CD1c-positive myeloid dendritic cell (primary cell): ENCODE results near the gene ZSCAN4.
A peak's percentile ranks its signal among the peaks of the same experiment; 100 is the strongest.

Experiments
- DNase-seq: peaks from one replicate; pipeline ENCODE4 v3.0.0-alpha.2; 2016; ENCODE audit errors: extremely low spot score

Gene ZSCAN4

DNA sequence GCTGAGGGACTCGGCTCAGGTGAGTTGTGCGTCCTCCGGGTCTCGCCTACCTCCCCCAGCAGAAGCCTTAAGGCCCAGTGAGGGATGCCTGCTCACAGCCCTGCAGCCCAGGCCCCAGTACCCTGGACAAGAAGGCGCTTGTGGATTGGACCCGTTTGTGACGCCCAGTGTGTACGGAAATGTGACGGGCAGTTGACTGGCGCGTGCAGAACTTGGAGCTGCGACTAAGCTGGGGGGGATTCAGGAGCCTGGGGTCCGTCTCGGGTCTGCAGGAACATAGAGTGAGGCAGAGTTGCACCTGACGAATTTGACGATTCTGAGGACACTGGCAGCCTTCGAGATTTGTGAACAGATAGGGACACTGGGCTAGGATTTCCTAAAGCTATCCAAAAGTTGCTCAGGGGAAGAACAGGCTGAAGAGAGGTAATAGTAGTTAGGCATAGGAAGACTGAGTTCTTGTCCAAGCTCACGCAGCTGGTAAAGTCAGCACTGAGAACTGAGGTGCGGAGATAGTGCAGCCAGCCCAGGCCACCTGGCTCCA lies 13.6 kb downstream of the ZSCAN4 start:
- DNase-seq: no peak

- DNase-seq: no peak
Measured at GRCh38 chr19:57686727-57687126, 18.0 kb downstream of the ZSCAN4 start.

GRCh38 chr19:57687363-57688010 lies 18.8 kb downstream of the ZSCAN4 start:
- no peak for DNase-seq

DNA sequence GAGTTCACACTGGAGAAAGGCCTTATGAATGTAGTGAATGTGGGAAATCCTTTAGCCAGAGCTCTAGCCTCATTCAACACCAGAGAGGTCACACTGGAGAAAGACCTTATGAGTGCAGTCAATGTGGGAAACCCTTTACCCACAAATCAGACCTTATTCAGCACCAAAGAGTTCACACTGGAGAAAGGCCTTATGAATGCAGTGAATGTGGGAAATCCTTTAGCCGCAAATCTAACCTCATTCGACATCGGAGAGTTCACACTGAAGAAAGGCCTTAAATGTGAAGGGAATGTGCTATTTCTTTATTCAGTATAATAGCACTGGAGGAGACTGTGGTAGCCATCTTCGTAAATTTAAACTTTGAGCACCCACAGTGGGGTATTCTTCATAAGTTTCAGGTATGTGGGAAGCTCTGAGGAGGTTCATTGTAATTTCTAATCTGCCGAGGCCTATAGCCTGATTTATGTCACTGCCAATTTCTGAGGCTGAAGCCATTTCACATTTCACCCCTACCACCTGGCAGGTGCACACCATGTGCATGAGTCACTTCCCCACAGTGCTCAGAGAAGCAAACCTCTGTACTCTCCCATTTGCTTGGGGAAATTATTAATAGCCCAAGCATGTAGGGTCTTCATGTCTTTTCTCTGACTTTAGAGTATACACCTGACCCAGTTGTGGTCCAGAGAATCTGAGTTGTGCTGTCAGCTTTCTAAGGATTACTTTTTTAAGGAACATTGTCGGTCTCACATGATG lies 19.5 kb downstream of the ZSCAN4 start:
- DNase-seq: no peak

DNA sequence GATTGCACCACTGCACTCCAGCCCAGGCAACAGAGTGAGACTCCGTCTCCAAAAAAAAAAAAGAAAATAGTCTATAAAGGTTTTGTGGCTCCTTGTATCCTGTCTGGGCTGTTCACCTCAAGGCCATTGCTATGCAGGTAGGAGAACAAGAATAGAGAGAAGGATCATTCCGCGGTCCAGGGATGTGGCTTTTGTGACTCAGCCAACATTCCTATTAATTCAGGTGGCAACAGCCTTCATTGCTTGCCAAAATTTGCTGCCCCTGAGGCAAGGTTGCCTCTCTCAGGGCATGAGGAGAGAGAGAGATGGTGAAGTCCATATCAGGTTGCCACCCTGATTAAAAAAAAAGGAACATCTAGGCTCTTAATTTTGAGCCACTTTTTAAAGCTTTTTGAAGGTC lies 21.0 kb downstream of the ZSCAN4 start:
- no peak for DNase-seq

- no peak for DNase-seq
Measured at GRCh38 chr19:57701625-57702024, 32.9 kb downstream of the ZSCAN4 start.

DNA sequence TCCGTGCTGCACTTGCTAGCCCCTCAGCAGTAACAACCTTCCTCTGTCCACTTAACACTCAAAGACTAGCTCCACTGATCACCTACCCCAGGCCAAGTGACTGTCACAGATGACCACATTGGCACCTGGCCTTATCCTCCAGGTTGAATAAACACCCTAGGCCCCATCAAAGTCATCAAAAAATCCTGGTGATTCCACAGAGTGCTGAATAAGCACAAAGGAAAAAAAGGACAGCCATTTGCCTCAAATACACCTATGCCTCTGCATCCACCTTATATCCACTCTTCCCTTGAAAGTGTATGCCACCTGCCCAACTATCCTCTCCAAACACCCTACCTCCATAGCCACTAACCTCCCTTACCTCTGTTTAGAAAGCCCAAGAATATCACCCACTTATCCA lies 37.6 kb downstream of the ZSCAN4 start:
- DNase-seq: no peak

DNA sequence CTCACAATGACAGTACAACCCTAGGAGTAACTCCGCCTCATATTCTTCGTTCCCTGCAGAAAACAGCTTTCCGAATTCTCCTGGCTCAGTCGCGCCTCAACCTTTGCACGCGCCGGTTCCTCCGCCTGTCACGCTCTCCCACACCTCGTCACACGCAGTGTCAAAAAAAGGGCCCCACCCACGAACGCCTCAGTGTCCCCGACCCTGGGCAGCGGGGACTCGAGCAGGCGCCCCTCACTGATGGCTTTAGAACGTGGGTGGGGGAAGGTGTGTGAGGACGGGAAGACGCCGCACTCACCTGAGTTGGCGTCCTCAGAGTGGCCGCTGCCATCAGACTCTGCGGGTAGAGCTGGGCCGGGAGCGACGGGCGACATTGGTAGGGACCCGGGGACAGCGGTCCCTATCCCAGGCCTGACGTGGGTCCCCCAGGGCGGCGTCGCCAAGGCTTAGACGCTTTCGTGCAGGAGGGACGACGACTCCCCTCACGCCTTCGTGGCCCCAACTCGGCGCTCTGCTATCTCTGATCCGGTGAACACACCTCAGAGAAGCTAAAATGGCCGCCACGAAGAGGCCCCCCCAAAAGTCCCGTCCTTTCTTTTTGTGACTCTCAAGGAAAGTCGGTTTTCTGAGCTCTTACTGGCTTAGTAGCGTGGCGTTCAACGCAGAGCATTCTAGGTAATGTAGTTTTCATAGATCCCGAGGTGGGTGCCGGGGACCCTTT lies 40.1 kb downstream of the ZSCAN4 start, which contains the start of gene ZNF154:
Gene ZNF154 (minus strand): TSS at position 564 of the 721 bp plus-strand sequence. CDS start 233 bp downstream, at position 331.
- peak; percentile 17 for DNase-seq

DNA sequence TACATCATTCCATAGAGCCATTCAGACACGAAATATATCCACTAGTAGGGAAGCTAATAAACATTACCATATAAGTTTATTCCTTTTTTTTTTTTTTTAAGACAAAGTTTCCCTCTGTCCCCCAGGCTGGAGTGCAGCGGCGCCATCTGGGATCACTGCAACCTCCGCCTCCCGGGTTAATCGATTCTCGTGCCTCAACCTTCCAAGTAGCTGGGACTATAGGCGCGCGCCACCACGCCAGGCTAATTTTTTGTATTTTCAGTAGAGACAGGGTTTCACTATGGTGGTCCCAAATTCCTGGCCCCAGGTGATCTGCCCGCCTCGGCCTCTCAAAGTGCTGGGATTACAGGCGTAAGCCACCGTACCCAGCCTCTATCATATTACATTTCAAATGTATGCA lies 40.9 kb downstream of the ZSCAN4 start:
- DNase-seq: no peak

DNA sequence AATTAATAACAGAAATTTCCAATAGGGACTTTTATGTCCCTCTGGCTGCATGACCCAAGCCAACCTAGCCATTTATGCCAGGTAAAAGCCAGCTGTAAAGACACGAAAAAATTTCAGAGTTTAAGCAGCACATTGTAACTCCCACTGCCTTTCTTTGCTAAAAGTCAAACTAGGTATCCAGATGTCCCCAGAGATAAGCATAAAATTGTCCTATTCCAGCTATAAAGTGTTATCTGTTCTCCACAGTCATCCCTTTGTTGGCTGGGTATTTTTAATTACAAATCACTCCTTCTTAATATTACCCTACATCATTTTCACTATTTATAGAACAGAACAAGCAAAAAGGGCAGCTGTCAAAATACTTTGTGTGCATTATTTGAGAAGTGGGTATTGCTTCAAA lies 43.5 kb downstream of the ZSCAN4 start:
- no peak for DNase-seq

DNA sequence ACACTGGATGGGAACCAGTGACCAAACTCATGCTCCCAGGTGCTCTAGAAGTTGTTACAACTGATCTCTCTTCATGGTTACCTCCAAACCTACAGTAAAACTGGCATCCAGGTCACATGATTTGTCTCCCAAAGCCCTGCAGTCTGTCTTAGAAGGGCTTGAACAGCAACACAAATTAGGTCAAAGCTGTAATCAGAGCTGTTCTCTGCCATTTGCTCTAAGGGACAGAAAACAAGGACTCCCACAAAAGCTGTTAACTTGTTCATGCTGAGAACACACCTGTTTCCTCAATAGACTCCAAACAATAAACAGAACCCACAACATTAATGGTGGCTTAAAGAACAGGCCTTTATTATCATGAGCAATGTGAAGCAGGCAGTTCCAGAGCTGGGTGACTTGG lies 50.7 kb downstream of the ZSCAN4 start:
- DNase-seq: no peak

DNA sequence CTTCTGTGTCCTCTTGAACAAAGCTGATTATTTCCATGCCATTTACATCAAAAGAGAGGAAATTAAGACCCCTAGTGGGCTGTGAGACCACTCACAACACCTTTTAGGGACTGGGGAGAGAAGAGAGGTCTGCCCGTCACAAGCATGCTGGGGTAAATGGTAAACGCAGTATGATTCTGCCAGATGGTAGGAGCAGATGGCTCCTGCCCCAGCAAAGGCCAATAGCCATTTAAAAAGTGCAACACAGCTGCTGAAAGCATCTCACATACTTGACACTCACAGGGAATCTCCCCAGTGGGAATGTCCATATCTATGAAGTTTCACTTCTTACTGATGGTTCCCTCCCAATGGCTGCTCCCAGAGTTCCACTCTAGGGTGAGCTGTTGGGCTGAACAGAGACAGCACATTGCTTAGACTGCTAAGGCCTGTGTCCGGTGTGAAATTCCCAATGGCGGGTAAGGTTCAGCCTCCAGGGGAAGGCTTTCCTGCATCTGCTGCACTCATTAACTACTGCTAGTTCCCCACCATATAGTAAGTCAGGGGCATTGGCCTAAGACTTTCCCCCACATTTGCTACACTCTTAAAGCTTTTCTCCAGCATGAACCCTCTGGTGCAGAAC lies 51.3 kb downstream of the ZSCAN4 start:
- DNase-seq: no peak

DNA sequence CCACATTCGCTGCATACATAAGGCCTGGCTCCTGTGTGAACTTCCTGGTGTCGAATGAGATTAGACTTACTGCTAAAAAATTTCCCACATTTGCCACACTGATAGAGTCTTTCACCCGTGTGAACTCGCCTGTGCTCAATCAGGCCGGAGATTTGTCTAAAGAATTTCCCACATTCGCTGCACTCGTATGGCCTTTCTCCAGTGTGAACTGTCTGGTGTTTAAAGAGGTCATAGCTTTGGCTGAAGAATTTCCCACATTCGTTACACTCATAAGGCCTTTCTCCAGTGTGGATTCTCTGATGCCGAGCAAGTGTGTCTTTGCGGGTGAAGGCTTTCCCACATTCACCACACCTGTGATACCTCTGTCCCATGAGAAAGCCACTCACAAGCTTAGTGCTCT lies 52.1 kb downstream of the ZSCAN4 start:
- DNase-seq: no peak
